Astrocyte of the spinal cord (primary cell): ENCODE data around the gene GAS2L2.

Experiments used
- DNase-seq: peaks from one replicate; pipeline ENCODE4 v3.0.0; 2011; ENCODE audit warnings: low read depth, low spot score
- H3K4me3 ChIP-seq: 2 replicates; pipeline ENCODE4 v1.5.1; 2011; ENCODE audit warnings: low read depth, mild to moderate bottlenecking, low read length, moderate library complexity
- CTCF ChIP-seq: IDR thresholded peaks from 2 replicates; pipeline ENCODE4 v1.5.1; 2012; ENCODE audit warnings: low read depth, mild to moderate bottlenecking, low read length, inconsistent platforms
- in situ Hi-C: cut with HindIII; loops from 2 replicates; pipeline ENCODE4 v1.10.0; 2017; ENCODE audit warnings: low sequenced_read_pairs

GAS2L2 gene

DNA sequence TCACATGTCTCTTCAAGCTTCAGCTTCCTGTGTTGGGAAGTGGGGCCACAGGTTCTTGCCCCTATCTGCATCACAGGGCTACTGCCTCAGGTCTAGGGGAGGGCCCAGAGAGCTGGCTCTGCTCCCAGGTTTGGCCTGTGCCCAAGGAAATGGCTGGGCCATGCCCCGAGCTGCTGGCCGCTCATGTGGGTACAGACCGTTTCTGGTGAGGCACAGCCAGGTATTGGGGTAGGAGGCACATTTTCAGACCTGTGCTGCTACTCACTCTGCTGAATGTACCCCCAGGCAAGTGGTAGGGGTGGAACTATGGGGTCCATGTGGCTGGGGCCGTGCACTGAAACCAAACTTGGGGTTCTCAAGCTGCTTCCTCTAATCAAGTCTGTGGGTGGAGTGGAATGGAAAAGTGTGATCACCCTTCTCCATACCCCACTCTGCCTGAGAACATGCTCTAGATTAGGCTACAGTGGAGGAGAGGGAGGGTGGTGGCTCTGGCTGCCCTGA lies 4.6 kb downstream of the GAS2L2 start:
- H3K4me3 ChIP-seq = no peak overlapping the region
- no peak for DNase-seq
- in situ Hi-C loops = no loop called here
- TF ChIP-seq CTCF = no peak

GRCh38 chr17:35747540-35748017 lies 5.5 kb downstream of the GAS2L2 start:
- in situ Hi-C loops = no loop called here
- DNase-seq = peak; percentile 68
- no peak overlapping the region for H3K4me3 ChIP-seq

GRCh38 chr17:35745749-35746320 lies 7.2 kb downstream of the GAS2L2 start:
- no peak overlapping the region for H3K4me3 ChIP-seq
- DNase-seq = no peak
- in situ Hi-C loops = no loop called here
- TF ChIP-seq CTCF = no peak

More at GRCh38 chr17:35747540-35748017, 5.5 kb downstream of the GAS2L2 start:
- peak; percentile 78 for TF ChIP-seq CTCF

DNA sequence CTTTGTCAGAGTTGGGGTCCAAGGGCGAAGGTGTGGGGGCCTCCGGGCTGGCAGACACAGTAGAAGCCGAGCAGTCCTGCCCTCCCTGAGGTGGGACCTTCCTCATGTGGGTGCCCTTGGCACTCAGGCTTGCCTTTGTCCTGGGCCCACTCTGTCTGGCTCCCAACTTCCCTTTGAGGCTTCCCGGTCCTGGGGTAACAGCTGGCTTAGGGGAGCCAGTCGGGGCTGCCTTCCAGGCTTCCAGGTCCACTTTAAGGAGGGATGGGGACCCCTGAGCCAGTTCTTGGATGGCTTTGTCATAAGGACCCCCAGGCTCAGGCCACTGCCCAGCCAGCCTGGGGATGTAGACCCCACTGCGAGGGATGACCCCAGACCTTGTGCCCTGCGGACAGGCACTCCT lies 7.8 kb downstream of the GAS2L2 start:
- no peak for DNase-seq
- no peak for TF ChIP-seq CTCF
- in situ Hi-C loops = no loop called here
- no peak overlapping the region for H3K4me3 ChIP-seq

GRCh38 chr17:35744830-35745229 lies 8.2 kb downstream of the GAS2L2 start:
- DNase-seq = no peak
- no peak for TF ChIP-seq CTCF
- in situ Hi-C loops = no loop called here

DNA sequence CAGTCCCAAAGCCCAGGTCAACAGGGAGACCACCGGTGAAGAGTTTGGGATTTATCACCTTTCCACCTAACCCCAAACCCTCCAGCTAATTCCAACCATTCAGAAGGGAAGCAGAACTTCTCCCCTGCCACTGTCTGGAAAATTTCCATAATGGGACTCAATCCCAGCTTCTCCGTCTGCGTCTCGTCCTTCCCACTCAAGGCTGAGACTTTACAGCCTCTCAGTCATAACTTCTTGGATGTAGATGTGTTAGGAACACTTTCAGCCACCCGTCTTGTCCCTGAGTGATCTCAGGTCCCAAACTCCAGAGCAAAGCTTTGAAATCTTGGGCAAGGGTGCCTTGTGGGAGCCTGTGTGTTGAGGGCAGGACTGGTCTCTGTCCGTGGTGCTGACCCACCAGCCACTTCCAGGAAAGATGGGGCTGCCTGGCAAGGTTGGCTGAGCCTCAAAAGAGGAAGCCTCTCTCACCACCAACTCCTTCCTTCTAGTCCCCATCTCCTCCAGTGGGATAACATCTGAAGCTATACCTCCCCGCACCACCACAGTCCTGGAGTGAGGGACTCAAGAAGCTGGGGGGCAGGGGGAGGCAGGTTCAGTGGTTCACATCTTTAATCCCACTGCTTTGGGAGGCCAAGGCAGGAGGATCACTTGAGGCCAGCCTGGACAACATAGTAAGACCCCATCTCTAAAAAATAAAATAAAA lies 9.3 kb downstream of the GAS2L2 start:
- peak; percentile 39 for DNase-seq
- no peak overlapping the region for H3K4me3 ChIP-seq
- no peak for TF ChIP-seq CTCF
- in situ Hi-C loops = no loop called here

More at GRCh38 chr17:35744830-35745229, 8.2 kb downstream of the GAS2L2 start:
- H3K4me3 ChIP-seq = no peak overlapping the region
